Neural cell (in vitro differentiated cells): ENCODE data around the gene CLC. TPM values are rescaled to one million over a fixed set of nuclear protein-coding genes. Genes with fewer than 3 reads are reported as not detected.

Experiments used
- H2AFZ ChIP-seq: fragments of 200-600, 300-800 bp; sonication (generic), shearing (Covaris generic); 2 replicates; pipeline ENCODE4 v1.6.0; 2014; ENCODE audit warnings: low read depth, mild to moderate bottlenecking, antibody characterized with exemption, low read length, moderate library complexity
- H3F3A ChIP-seq: fragments of 200-600 bp; shearing (Covaris generic); 2 replicates; pipeline ENCODE4 v1.6.1; 2016; ENCODE audit warnings: mild to moderate bottlenecking, moderate library complexity, mixed read lengths, antibody characterized with exemption, low read length; ENCODE audit not compliant: insufficient read depth, poor library complexity, severe bottlenecking
- H3K27ac ChIP-seq: fragments of 200-600, 300-800 bp; sonication (generic), shearing (Covaris generic); 2 replicates; pipeline ENCODE4 v1.5.1; 2014; ENCODE audit warnings: mild to moderate bottlenecking, low read length, moderate library complexity
- H3K27me3 ChIP-seq: fragments of 300-800, 200-600 bp; sonication (generic), shearing (Covaris generic); 2 replicates; pipeline ENCODE4 v1.6.0; 2014; ENCODE audit warnings: mild to moderate bottlenecking, low read depth, low read length, moderate library complexity; ENCODE audit not compliant: insufficient read depth
- H3K36me3 ChIP-seq: fragments of 300-800, 200-600 bp; sonication (generic), shearing (Covaris generic); 2 replicates; pipeline ENCODE4 v1.5.1; 2014; ENCODE audit warnings: mild to moderate bottlenecking, antibody characterized with exemption, low read length, moderate library complexity; ENCODE audit not compliant: insufficient read depth
- H3K4me2 ChIP-seq: fragments of 300-800, 200-600 bp; sonication (generic), shearing (Covaris generic); 2 replicates; pipeline ENCODE4 v1.6.0; 2014; ENCODE audit warnings: mild to moderate bottlenecking, low read length
- H3K4me3 ChIP-seq: fragments of 300-800, 200-600 bp; sonication (generic), shearing (Covaris generic); 2 replicates; pipeline ENCODE4 v1.5.1; 2014; ENCODE audit warnings: mild to moderate bottlenecking, low read length, moderate library complexity
- H3K79me2 ChIP-seq: fragments of 200-600 bp; shearing (Covaris generic); replicated peaks from 2 replicates; pipeline ENCODE4 v1.6.0; 2014; ENCODE audit warnings: mild to moderate bottlenecking, low read length, moderate library complexity; ENCODE audit not compliant: insufficient read depth
- H3K9ac ChIP-seq: fragments of 300-800, 200-600 bp; sonication (generic), shearing (Covaris generic); 2 replicates; pipeline ENCODE4 v1.6.1; 2016; ENCODE audit warnings: mild to moderate bottlenecking, low read length, mixed read lengths
- H3K9me2 ChIP-seq: fragments of 200-600 bp; shearing (Covaris generic); 2 replicates; pipeline ENCODE4 v1.6.1; 2016; ENCODE audit warnings: mild to moderate bottlenecking, low read length, mixed read lengths; ENCODE audit not compliant: insufficient read depth
- H3K9me3 ChIP-seq: fragments of 200-600, 300-800 bp; sonication (generic), shearing (Covaris generic); 2 replicates; pipeline ENCODE4 v1.6.1; 2016; ENCODE audit warnings: mild to moderate bottlenecking, mixed run types, low read length, moderate library complexity, mixed read lengths
- H4K20me1 ChIP-seq: fragments of 200-600 bp; shearing (Covaris generic); 2 replicates; pipeline ENCODE4 v1.6.1; 2016; ENCODE audit warnings: mild to moderate bottlenecking, mixed run types; ENCODE audit not compliant: insufficient read depth
- EP300 ChIP-seq: fragments of 450-650 bp; conservative IDR thresholded peaks from 2 replicates; pipeline ENCODE4 v1.6.1; 2014; ENCODE audit warnings: antibody characterized with exemption, mild to moderate bottlenecking, moderate library complexity; ENCODE audit not compliant: poor library complexity, severe bottlenecking
- EZH2 ChIP-seq: fragments of 200-600, 300-800 bp; shearing (Covaris generic), sonication (generic); IDR thresholded peaks from 2 replicates; pipeline ENCODE4 v1.6.1; 2014; ENCODE audit warnings: antibody characterized with exemption, low read length, borderline replicate concordance, mild to moderate bottlenecking; ENCODE audit not compliant: insufficient read depth, poor library complexity, severe bottlenecking
- MXI1 ChIP-seq: fragments of 450-650 bp; conservative IDR thresholded peaks from 2 replicates; pipeline ENCODE4 v1.6.1; 2014; ENCODE audit warnings: antibody characterized with exemption, mild to moderate bottlenecking; ENCODE audit not compliant: poor library complexity, severe bottlenecking
- POLR2AphosphoS5 ChIP-seq: IDR thresholded peaks from 2 replicates; pipeline ENCODE4 v1.6.1; 2012
- RAD21 ChIP-seq: fragments of 450-650 bp; conservative IDR thresholded peaks from 2 replicates; pipeline ENCODE4 v1.6.1; 2014; ENCODE audit warnings: antibody characterized with exemption, mild to moderate bottlenecking, moderate library complexity
- SMC3 ChIP-seq: fragments of 450-650 bp; conservative IDR thresholded peaks from 2 replicates; pipeline ENCODE4 v1.6.1; 2014; ENCODE audit warnings: antibody characterized with exemption, mild to moderate bottlenecking, moderate library complexity; ENCODE audit not compliant: poor library complexity
- TAF1 ChIP-seq: IDR thresholded peaks from 2 replicates; pipeline ENCODE4 v1.6.1; 2012; ENCODE audit warnings: low read depth
- polyA plus RNA-seq: library from polyadenylated mRNA; depleted of rRNA; stranded (reverse); fragments of >200 nt; gene quantifications from 2 replicates; pipeline ENCODE4 v1.2.3, GENCODE V29; 2014
- TF ChIP-seq, protein P1 (sequence below): IDR thresholded peaks from 2 replicates; pipeline ENCODE4 v1.6.1; 2012; ENCODE audit warnings: borderline replicate concordance
- TF ChIP-seq, protein P2 (sequence below): fragments of 450-650 bp; IDR thresholded peaks from 2 replicates; pipeline ENCODE4 v1.5.1; 2014; ENCODE audit warnings: antibody characterized with exemption, mild to moderate bottlenecking, moderate library complexity; ENCODE audit not compliant: poor library complexity, severe bottlenecking

CLC gene
- polyA plus RNA-seq, 1 donor from 2014 or later = 1.1 TPM

DNA sequence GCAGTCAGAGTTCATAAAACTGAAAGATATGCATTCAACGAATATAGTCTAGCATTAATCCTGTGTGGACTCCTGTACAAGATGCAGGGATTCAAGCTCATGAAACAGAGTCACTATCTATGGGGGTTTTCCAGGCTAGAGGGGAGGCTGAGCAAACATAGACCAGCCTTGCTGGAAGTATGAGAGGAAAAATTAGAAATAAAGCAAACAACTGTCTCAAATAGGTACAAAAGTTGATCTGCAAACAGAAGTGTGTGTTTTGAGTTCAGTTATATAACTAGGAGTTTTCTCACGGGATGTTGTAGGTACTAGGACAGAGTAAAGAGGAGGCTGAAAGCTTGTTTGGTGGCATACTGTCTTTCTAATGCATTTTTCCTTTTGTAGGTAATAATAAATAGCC, 42.1 kb downstream of the CLC start:
- Histone ChIP-seq H3K9me2 (no peaks in the 10 kb centered on the region), H3F3A (no peaks in the 10 kb centered on the region), H4K20me1 (no peaks in the 10 kb centered on the region), H3K9ac (no peak overlapping the region), H3K4me3 (no peak overlapping the region), H3K9me3 (no peaks in the 10 kb centered on the region), H3K27me3 (no peaks in the 10 kb centered on the region), H2AFZ (no peak overlapping the region), H3K27ac (no peak overlapping the region), H3K4me2 (no peak overlapping the region), H3K79me2 (no peaks in the 10 kb centered on the region), H3K36me3 (no peaks in the 10 kb centered on the region)
- TF ChIP-seq, protein P1, sequence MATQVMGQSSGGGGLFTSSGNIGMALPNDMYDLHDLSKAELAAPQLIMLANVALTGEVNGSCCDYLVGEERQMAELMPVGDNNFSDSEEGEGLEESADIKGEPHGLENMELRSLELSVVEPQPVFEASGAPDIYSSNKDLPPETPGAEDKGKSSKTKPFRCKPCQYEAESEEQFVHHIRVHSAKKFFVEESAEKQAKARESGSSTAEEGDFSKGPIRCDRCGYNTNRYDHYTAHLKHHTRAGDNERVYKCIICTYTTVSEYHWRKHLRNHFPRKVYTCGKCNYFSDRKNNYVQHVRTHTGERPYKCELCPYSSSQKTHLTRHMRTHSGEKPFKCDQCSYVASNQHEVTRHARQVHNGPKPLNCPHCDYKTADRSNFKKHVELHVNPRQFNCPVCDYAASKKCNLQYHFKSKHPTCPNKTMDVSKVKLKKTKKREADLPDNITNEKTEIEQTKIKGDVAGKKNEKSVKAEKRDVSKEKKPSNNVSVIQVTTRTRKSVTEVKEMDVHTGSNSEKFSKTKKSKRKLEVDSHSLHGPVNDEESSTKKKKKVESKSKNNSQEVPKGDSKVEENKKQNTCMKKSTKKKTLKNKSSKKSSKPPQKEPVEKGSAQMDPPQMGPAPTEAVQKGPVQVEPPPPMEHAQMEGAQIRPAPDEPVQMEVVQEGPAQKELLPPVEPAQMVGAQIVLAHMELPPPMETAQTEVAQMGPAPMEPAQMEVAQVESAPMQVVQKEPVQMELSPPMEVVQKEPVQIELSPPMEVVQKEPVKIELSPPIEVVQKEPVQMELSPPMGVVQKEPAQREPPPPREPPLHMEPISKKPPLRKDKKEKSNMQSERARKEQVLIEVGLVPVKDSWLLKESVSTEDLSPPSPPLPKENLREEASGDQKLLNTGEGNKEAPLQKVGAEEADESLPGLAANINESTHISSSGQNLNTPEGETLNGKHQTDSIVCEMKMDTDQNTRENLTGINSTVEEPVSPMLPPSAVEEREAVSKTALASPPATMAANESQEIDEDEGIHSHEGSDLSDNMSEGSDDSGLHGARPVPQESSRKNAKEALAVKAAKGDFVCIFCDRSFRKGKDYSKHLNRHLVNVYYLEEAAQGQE = no peak
- TF ChIP-seq TAF1 (no peak), POLR2AphosphoS5 (no peak), EZH2 (no peak), MXI1 (no peak)
- TF ChIP-seq, protein P2, sequence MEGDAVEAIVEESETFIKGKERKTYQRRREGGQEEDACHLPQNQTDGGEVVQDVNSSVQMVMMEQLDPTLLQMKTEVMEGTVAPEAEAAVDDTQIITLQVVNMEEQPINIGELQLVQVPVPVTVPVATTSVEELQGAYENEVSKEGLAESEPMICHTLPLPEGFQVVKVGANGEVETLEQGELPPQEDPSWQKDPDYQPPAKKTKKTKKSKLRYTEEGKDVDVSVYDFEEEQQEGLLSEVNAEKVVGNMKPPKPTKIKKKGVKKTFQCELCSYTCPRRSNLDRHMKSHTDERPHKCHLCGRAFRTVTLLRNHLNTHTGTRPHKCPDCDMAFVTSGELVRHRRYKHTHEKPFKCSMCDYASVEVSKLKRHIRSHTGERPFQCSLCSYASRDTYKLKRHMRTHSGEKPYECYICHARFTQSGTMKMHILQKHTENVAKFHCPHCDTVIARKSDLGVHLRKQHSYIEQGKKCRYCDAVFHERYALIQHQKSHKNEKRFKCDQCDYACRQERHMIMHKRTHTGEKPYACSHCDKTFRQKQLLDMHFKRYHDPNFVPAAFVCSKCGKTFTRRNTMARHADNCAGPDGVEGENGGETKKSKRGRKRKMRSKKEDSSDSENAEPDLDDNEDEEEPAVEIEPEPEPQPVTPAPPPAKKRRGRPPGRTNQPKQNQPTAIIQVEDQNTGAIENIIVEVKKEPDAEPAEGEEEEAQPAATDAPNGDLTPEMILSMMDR = no peak

DNA sequence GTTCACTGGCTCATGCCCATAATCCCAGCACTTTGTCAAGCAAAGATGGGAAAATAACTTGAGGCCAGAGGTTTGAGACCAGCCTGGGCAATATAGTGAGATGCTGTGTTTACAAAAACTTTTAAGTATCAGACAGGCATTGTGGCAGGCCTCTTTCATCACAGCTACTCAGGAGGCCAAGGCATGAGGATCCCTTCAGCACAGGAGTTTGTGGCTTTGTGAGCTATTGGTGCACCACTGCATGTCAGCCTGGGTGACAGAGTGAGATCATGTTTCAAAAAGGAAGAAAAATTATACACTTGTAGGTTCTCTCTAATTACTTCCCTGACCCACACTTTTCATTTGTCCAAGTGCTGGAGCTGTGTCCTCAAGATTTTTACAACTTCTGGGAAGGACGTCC, 45.0 kb downstream of the CLC start:
- H3K4me2 ChIP-seq = no peak overlapping the region
- H3K4me3 ChIP-seq = no peak overlapping the region
- no peaks in the 10 kb centered on the region for H3K9me3 ChIP-seq
- no peaks in the 10 kb centered on the region for H3K27me3 ChIP-seq
- no peaks in the 10 kb centered on the region for H3F3A ChIP-seq
- no peaks in the 10 kb centered on the region for H3K36me3 ChIP-seq
- H3K79me2 ChIP-seq = no peaks in the 10 kb centered on the region
- H3K9me2 ChIP-seq = no peaks in the 10 kb centered on the region
- TF ChIP-seq RAD21 (no peak), POLR2AphosphoS5 (no peak), SMC3 (no peak)
- H2AFZ ChIP-seq = no peak overlapping the region
- no peaks in the 10 kb centered on the region for H4K20me1 ChIP-seq
- H3K27ac ChIP-seq = no peak overlapping the region
- no peak overlapping the region for H3K9ac ChIP-seq

DNA sequence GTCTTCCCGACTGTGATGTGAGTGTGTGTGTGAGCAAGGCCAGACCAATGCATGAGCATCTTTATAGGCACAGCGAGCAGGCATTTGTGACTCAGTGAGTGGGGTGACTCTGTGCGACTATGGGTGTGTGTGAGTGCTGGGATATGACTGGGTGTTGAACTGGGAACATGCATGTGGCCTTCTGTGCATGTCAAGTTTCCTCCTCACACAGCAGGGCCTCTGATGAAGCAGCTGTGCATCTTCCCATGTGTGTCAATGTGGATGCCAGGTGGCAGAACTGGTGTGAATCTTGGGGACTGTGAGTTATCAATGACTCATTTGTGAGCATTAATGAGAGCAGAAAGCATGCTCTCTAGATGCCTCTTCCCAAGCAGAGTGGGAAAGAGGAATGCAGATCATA, 45.7 kb downstream of the CLC start:
- Histone ChIP-seq H3K36me3 (no peaks in the 10 kb centered on the region), H3K27ac (no peak overlapping the region), H3K4me2 (no peak overlapping the region), H3K27me3 (no peaks in the 10 kb centered on the region), H3F3A (no peaks in the 10 kb centered on the region), H3K4me3 (no peak overlapping the region), H4K20me1 (no peaks in the 10 kb centered on the region), H2AFZ (no peak overlapping the region), H3K9me3 (no peaks in the 10 kb centered on the region), H3K9me2 (no peaks in the 10 kb centered on the region), H3K79me2 (no peaks in the 10 kb centered on the region), H3K9ac (no peak overlapping the region)
- TF ChIP-seq MXI1 = no peak
- TF ChIP-seq POLR2AphosphoS5 = no peak
- no peak for TF ChIP-seq EP300
- no peak for TF ChIP-seq TAF1
- no peak for TF ChIP-seq SMC3
- TF ChIP-seq, protein P1 = no peak
- TF ChIP-seq, protein P2 = no peak
- TF ChIP-seq EZH2 = no peak
- TF ChIP-seq RAD21 = no peak
